Measurements from ENCODE around the gene YJU2. TPM values are rescaled to one million over a fixed set of nuclear protein-coding genes. Genes with fewer than 3 reads are reported as not detected.
"Not testable (repeated sequence)": the region's sequence is repeated elsewhere in the genome, so short reads cannot be mapped to it uniquely, and the experiment has no call there.

The YJU2 gene
- total RNA-seq, 1 donor from 2014 or later, result 40.7 TPM

- no peak overlapping the region for H3K27ac Mint-ChIP-seq
- CTCF ChIA-PET, result interaction anchor here (0.6 to 4.0 kb wide), 13 partner anchors 10 to 259 kb away, joined by 3 to 40 read pairs (median 4); partner anchors contain the start of genes CHAF1A, MPND and SH3GL1
- POLR2A ChIA-PET, result interaction anchor here (0.6 to 1.8 kb wide), 6 partner anchors 11 to 710 kb away, joined by 3 to 12 read pairs (median 4); partner anchors contain the start of genes CHAF1A, HDGFL2 and MFSD12
- H3K9me3 Mint-ChIP-seq, result no peaks in the 10 kb centered on the region
- H3K4me1 Mint-ChIP-seq, result peaks cover 15% of the 10 kb centered on the region
- peak; percentile 55 for DNase-seq
- H3K4me3 Mint-ChIP-seq, result no peak overlapping the region
- H3K36me3 Mint-ChIP-seq (ENCODE audit: low read depth), result peaks cover 76% of the 10 kb centered on the region
- no peak for TF ChIP-seq CTCF (IDR thresholded peaks at IDR 0.05)
- H3K27me3 Mint-ChIP-seq, result no peaks in the 10 kb centered on the region
- intact Hi-C loops (cut with micrococcal nuclease), result loop anchor here (1.0 kb wide), 4 partner anchors 85 to 369 kb away; partner anchors contain the start of gene SH3GL1
- ATAC-seq (ENCODE audit: low read depth), result peak; percentile 75
These were observed 20.4 kb downstream of the YJU2 start for GRCh38 chr19:4267101-4267900.

GRCh38 chr19:4267901-4268815 is 21.3 kb downstream of the YJU2 start:
- H3K36me3 Mint-ChIP-seq (ENCODE audit: low read depth), result peaks cover 70% of the 10 kb centered on the region
- no peak overlapping the region for H3K4me3 Mint-ChIP-seq
- TF ChIP-seq CTCF (IDR thresholded peaks at IDR 0.05), result no peak
- peaks cover 15% of the 10 kb centered on the region for H3K4me1 Mint-ChIP-seq
- ChIA-PET CTCF (interaction anchor here (1.1 to 4.0 kb wide), 5 partner anchors 9 to 256 kb away, joined by 3 to 40 read pairs (median 7); partner anchors contain the start of gene HDGFL2), POLR2A (interaction anchor here (0.7 to 1.8 kb wide), 3 partner anchors 10 to 711 kb away, joined by 3 to 12 read pairs (median 3); partner anchors contain the start of gene MFSD12)
- no peak for ATAC-seq (ENCODE audit: low read depth)
- no peak for DNase-seq
- no peak overlapping the region for H3K27ac Mint-ChIP-seq
- intact Hi-C loops (cut with micrococcal nuclease), result loop anchor here (1.0 kb wide), 4 partner anchors 84 to 368 kb away; partner anchors contain the start of gene SH3GL1
- no peaks in the 10 kb centered on the region for H3K27me3 Mint-ChIP-seq
- no peaks in the 10 kb centered on the region for H3K9me3 Mint-ChIP-seq

- peaks cover 13% of the 10 kb centered on the region for H3K4me1 Mint-ChIP-seq
- peaks cover 63% of the 10 kb centered on the region for H3K36me3 Mint-ChIP-seq (ENCODE audit: low read depth)
- no peak overlapping the region for H3K27ac Mint-ChIP-seq
- H3K4me3 Mint-ChIP-seq, result no peak overlapping the region
- ChIA-PET POLR2A (no interaction called here), CTCF (interaction anchor here (1.1 to 4.0 kb wide), 3 partner anchors 84 to 255 kb away, joined by 3 to 40 read pairs (median 22); partner anchors contain the start of gene HDGFL2)
- DNase-seq (no peak), ATAC-seq (ENCODE audit: low read depth) (no peak)
- no peaks in the 10 kb centered on the region for H3K9me3 Mint-ChIP-seq
- TF ChIP-seq CTCF (IDR thresholded peaks at IDR 0.05), result no peak
- H3K27me3 Mint-ChIP-seq, result no peaks in the 10 kb centered on the region
- intact Hi-C loops (cut with micrococcal nuclease), result no loop called here
These were observed 22.0 kb downstream of the YJU2 start for GRCh38 chr19:4268816-4269430.

- intact Hi-C loops (cut with micrococcal nuclease), result no loop called here
- TF ChIP-seq CTCF (IDR thresholded peaks at IDR 0.05), result no peak
- Mint-ChIP-seq H3K27me3 (peaks cover 4% of the 10 kb centered on the region), H3K4me1 (no peaks in the 10 kb centered on the region), H3K36me3 (ENCODE audit: low read depth) (peaks cover 29% of the 10 kb centered on the region), H3K4me3 (no peak overlapping the region), H3K9me3 (no peaks in the 10 kb centered on the region), H3K27ac (no peak overlapping the region)
- ChIA-PET CTCF (interaction anchor here (0.8 kb wide), 1 partner anchor 244 kb away, joined by 3 read pairs; no protein-coding TSS in a partner anchor), POLR2A (interaction anchor here (1.8 kb wide), 1 partner anchor 26 kb away, joined by 5 read pairs; the partner anchor contains the start of gene YJU2)
- ATAC-seq (ENCODE audit: low read depth) (no peak), DNase-seq (no peak)
These were observed 26.0 kb downstream of the YJU2 start for GRCh38 chr19:4272894-4273293.

GRCh38 chr19:4274321-4274686 is 27.4 kb downstream of the YJU2 start:
- intact Hi-C loops (cut with micrococcal nuclease); CTCF ChIA-PET: not testable (repeated sequence)
- POLR2A ChIA-PET, result interaction anchor here (0.7 kb wide), 1 partner anchor 21 kb away, joined by 3 read pairs; no protein-coding TSS in a partner anchor

More at GRCh38 chr19:4274321-4274686, 27.4 kb downstream of the YJU2 start:
- DNase-seq; H3K9me3 Mint-ChIP-seq; H3K27ac Mint-ChIP-seq; ATAC-seq (ENCODE audit: low read depth); H3K4me1 Mint-ChIP-seq; H3K4me3 Mint-ChIP-seq: not testable (repeated sequence)
- H3K36me3 Mint-ChIP-seq (ENCODE audit: low read depth), result peaks cover 18% of the 10 kb centered on the region
- H3K27me3 Mint-ChIP-seq, result peaks cover 11% of the 10 kb centered on the region

All from activated B cell treated with CpG ODN at 0.5 μM for 24 hours (primary cell).